Prostate gland (tissue), 2 donors: ENCODE results near the gene RS1. TPM values are rescaled to one million over a fixed set of nuclear protein-coding genes. Genes with fewer than 3 reads are reported as not detected.

Experiments used
- DNase-seq: peaks from one replicate; pipeline ENCODE4 v3.0.0-alpha.2; 2019; ENCODE audit warnings: low spot score
- H3K27ac ChIP-seq, 2 donors: fragments of 200-600 bp; sonication (generic); 2 replicates each; pipeline ENCODE4 v1.5.1; 2017 to 2019
- H3K27me3 ChIP-seq: fragments of 200-600 bp; sonication (generic); replicated peaks from 2 replicates; pipeline ENCODE4 v1.5.1; 2019; ENCODE audit not compliant: insufficient read depth
- H3K36me3 ChIP-seq, 2 donors: fragments of 200-600 bp; sonication (generic); 1 replicate in 1 of 2; 2 replicates in 1 of 2; pipeline versions ENCODE4 v1.5.1 to v1.8.1; 2017 to 2019
- H3K4me1 ChIP-seq: fragments of 200-600 bp; sonication (generic); replicated peaks from 2 replicates; pipeline ENCODE4 v1.5.1; 2019
- H3K4me3 ChIP-seq, 2 donors: fragments of 200-600 bp; sonication (generic); 2 replicates each; pipeline ENCODE4 v1.5.1; 2017 to 2019
- H3K9me3 ChIP-seq: fragments of 200-600 bp; sonication (generic); 2 replicates; pipeline ENCODE4 v1.5.1; 2017
- POLR2A ChIP-seq: fragments of 450-650 bp; IDR thresholded peaks from one replicate; pipeline ENCODE4 v1.6.1; 2016; ENCODE audit warnings: antibody characterized with exemption, mild to moderate bottlenecking
- POLR2AphosphoS5 ChIP-seq: sonication (generic); formaldehyde crosslinking; IDR thresholded peaks from one replicate; pipeline ENCODE4 v1.6.1; 2017; ENCODE audit warnings: antibody characterized with exemption
- WGBS: methylation state at CpG from one replicate; pipeline ENCODE4 v1.1.5; 2018; 5-methylcytosine and 5-hydroxymethylcytosine counted together
- intact Hi-C: fragments of 100-400 bp; cut with DNase I; formaldehyde crosslinking; loops from one replicate; pipeline ENCODE4 v1.14.2; 2022
- total RNA-seq, 2 donors: library from RNA; depleted of rRNA; stranded (reverse); fragments of >200 nt; gene quantifications; one replicate each; pipeline ENCODE4 v1.1.0, GENCODE V29; 2016
- TF ChIP-seq, protein P1 (sequence below), 4 experiments: fragments of 200-600 bp in 2 of 4; fragments of 450-650 bp in 2 of 4; sonication (generic) in 2 of 4; IDR thresholded peaks; 1 replicate in 3 of 4; 2 replicates in 1 of 4; pipeline ENCODE4 v1.5.1; 2016 to 2019; ENCODE audit warnings: antibody characterized with exemption in 4 of 4, mild to moderate bottlenecking in 2 of 4, moderate library complexity in 2 of 4

Gene RS1
- total RNA-seq, 2 donors from 2014 or later: not detected

DNA sequence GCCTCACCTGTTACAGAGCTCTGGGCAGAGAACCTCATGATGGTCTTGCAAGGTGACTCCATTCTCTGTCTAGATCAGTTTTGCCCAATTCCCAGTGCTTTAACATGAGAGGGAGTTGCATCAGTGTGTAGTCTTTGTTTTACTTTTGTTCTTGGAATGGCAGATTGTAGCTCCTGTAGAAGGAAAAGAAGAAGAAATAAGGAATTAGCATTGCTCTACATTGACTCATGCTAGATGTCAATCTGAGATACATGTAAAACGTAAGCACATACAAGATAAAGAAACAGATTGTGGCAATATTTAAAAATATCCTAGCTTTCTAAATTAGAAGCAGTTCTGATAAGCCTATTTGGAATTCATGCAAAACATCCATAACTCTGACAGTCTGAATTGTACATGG lies 19.5 kb upstream of the RS1 start:
- 63% methylated on average over 1 of the region's 1 CpG for WGBS
- no peak for TF ChIP-seq POLR2AphosphoS5
- no peak for TF ChIP-seq POLR2A
- TF ChIP-seq, protein P1, sequence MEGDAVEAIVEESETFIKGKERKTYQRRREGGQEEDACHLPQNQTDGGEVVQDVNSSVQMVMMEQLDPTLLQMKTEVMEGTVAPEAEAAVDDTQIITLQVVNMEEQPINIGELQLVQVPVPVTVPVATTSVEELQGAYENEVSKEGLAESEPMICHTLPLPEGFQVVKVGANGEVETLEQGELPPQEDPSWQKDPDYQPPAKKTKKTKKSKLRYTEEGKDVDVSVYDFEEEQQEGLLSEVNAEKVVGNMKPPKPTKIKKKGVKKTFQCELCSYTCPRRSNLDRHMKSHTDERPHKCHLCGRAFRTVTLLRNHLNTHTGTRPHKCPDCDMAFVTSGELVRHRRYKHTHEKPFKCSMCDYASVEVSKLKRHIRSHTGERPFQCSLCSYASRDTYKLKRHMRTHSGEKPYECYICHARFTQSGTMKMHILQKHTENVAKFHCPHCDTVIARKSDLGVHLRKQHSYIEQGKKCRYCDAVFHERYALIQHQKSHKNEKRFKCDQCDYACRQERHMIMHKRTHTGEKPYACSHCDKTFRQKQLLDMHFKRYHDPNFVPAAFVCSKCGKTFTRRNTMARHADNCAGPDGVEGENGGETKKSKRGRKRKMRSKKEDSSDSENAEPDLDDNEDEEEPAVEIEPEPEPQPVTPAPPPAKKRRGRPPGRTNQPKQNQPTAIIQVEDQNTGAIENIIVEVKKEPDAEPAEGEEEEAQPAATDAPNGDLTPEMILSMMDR (IDR thresholded peaks at IDR 0.05): no peak
- DNase-seq: no peak
- Histone ChIP-seq H3K4me1 (no peaks in the 10 kb centered on the region), H3K4me3 (no peak overlapping the region), H3K27me3 (no peaks in the 10 kb centered on the region), H3K9me3 (no peaks in the 10 kb centered on the region), H3K36me3 (no peaks in the 10 kb centered on the region), H3K27ac (no peak overlapping the region)
- intact Hi-C loops: no loop called here

- TF ChIP-seq POLR2AphosphoS5 (no peak), POLR2A (no peak)
- TF ChIP-seq, protein P1 (IDR thresholded peaks at IDR 0.05): no peak
- intact Hi-C loops: no loop called here
- 93% methylated on average over 7 of the region's 7 CpGs for WGBS
Observed at GRCh38 chrX:18687856-18688495, 16.1 kb upstream of the RS1 start.

DNA sequence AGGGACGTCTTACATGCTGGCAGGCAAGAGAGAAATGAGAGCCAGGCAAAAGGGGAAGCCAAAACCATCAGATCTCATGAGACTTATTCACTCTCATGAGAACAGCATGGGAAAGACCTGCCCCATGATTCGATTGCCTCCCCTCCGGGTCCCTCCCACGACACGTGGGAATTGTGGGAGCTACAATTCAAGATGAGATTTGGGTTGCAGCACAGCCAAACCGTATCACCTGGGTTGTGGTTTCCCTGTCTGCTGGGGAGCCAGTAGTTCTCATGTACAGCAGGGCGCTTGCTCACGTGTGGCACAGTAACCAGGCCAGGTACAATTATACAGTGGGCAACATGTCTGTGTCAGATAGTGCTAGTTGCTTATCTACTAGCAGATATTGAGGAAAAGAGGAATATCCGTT lies 11.1 kb upstream of the RS1 start:
- Histone ChIP-seq H3K4me1 (no peaks in the 10 kb centered on the region), H3K27ac (no peak overlapping the region), H3K27me3 (no peaks in the 10 kb centered on the region), H3K9me3 (no peaks in the 10 kb centered on the region), H3K4me3 (no peak overlapping the region), H3K36me3 (no peaks in the 10 kb centered on the region)
- TF ChIP-seq, protein P1 (IDR thresholded peaks at IDR 0.05): no peak
- TF ChIP-seq POLR2AphosphoS5 (no peak), POLR2A (no peak)
- 79% methylated on average over 8 of the region's 9 CpGs for WGBS
- intact Hi-C loops: no loop called here
- no peak for DNase-seq

More at GRCh38 chrX:18687856-18688495, 16.1 kb upstream of the RS1 start:
- H3K4me1 ChIP-seq: no peaks in the 10 kb centered on the region
- DNase-seq: no peak
- H3K36me3 ChIP-seq: no peaks in the 10 kb centered on the region
- no peaks in the 10 kb centered on the region for H3K9me3 ChIP-seq
- H3K27ac ChIP-seq: no peak overlapping the region
- no peak overlapping the region for H3K4me3 ChIP-seq
- no peaks in the 10 kb centered on the region for H3K27me3 ChIP-seq

- Histone ChIP-seq H3K4me1 (no peaks in the 10 kb centered on the region), H3K9me3 (no peaks in the 10 kb centered on the region), H3K36me3 (no peaks in the 10 kb centered on the region), H3K27ac (no peak overlapping the region), H3K27me3 (no peaks in the 10 kb centered on the region), H3K4me3 (no peak overlapping the region)
- no peak for DNase-seq
- intact Hi-C loops: no loop called here
- WGBS: 95% methylated on average over 5 of the region's 6 CpGs
- no peak for TF ChIP-seq POLR2A
- TF ChIP-seq, protein P1 (IDR thresholded peaks at IDR 0.05): no peak
- TF ChIP-seq POLR2AphosphoS5: no peak
Observed at GRCh38 chrX:18681996-18682395, 10.1 kb upstream of the RS1 start.
